ENCODE measurements around the gene NF1. TPM values are rescaled to one million over a fixed set of nuclear protein-coding genes. Genes with fewer than 3 reads are reported as not detected.

Gene NF1
- total RNA-seq, 4 donors from 2014 or later = 23.6 to 47.3 (median 32.0) TPM

- H3K4me1 ChIP-seq = peaks cover 5 to 9% of the 10 kb centered on the region in 2 donors
- intact Hi-C loops (cut with DNase I; ENCODE audit: low total_unique reads) = no loop called here
- no peak overlapping the region for H3K4me3 ChIP-seq
- H3K27me3 ChIP-seq = no peaks in the 10 kb centered on the region
- no peak for ATAC-seq
- in situ Hi-C loops (cut with MboI; ENCODE audit: low sequenced_read_pairs in 4 of 4) = no loop called here
- no peak overlapping the region for H3K27ac ChIP-seq
- no peak for TF ChIP-seq CTCF (IDR thresholded peaks at IDR 0.05 in 4 of 5, conservative IDR thresholded peaks at IDR 0.05 in 1 of 5)
- H3K36me3 ChIP-seq = no peaks in the 10 kb centered on the region
- H3K9me3 ChIP-seq = no peaks in the 10 kb centered on the region
- no peak for DNase-seq
Measured at GRCh38 chr17:31415004-31415454, 320.3 kb downstream of the NF1 start.

- in situ Hi-C loops (cut with MboI; ENCODE audit: low sequenced_read_pairs in 4 of 4) = no loop called here
- no peak for TF ChIP-seq POLR2A (IDR thresholded peaks at IDR 0.05)
- TF ChIP-seq CTCF (IDR thresholded peaks at IDR 0.05 in 4 of 5, conservative IDR thresholded peaks at IDR 0.05 in 1 of 5) = no peak
- no peak overlapping the region for H3K27ac ChIP-seq
- no peaks in the 10 kb centered on the region for H3K9me3 ChIP-seq
- intact Hi-C loops (cut with DNase I; ENCODE audit: low total_unique reads) = no loop called here
- H3K27me3 ChIP-seq = no peaks in the 10 kb centered on the region
- H3K4me3 ChIP-seq = no peak overlapping the region
- ATAC-seq (no peak), DNase-seq (no peak)
- H3K36me3 ChIP-seq = no peaks in the 10 kb centered on the region
- peaks cover 5 to 9% of the 10 kb centered on the region in 2 donors for H3K4me1 ChIP-seq
Measured at GRCh38 chr17:31415640-31416502, 321.1 kb downstream of the NF1 start.

GRCh38 chr17:31416503-31416923 is 321.7 kb downstream of the NF1 start:
- H3K27me3 ChIP-seq = no peaks in the 10 kb centered on the region
- TF ChIP-seq CTCF (IDR thresholded peaks at IDR 0.05 in 4 of 5, conservative IDR thresholded peaks at IDR 0.05 in 1 of 5) (no peak), POLR2A (IDR thresholded peaks at IDR 0.05) (no peak)
- in situ Hi-C loops (cut with MboI; ENCODE audit: low sequenced_read_pairs in 4 of 4) (no loop called here), intact Hi-C loops (cut with DNase I; ENCODE audit: low total_unique reads) (no loop called here)
- no peak for ATAC-seq
- H3K27ac ChIP-seq = no peak overlapping the region
- no peaks in the 10 kb centered on the region for H3K9me3 ChIP-seq
- peaks cover 5 to 9% of the 10 kb centered on the region in 2 donors for H3K4me1 ChIP-seq
- no peak for DNase-seq
- H3K4me3 ChIP-seq = no peak overlapping the region
- no peaks in the 10 kb centered on the region for H3K36me3 ChIP-seq

- no peak for ATAC-seq
- Histone ChIP-seq H3K36me3 (no peaks in the 10 kb centered on the region), H3K27ac (no peak overlapping the region), H3K4me3 (no peak overlapping the region), H3K9me3 (no peaks in the 10 kb centered on the region), H3K4me1 (peaks cover 5 to 9% of the 10 kb centered on the region in 2 donors), H3K27me3 (no peaks in the 10 kb centered on the region)
- in situ Hi-C loops (cut with MboI; ENCODE audit: low sequenced_read_pairs in 4 of 4) = no loop called here
- TF ChIP-seq CTCF (IDR thresholded peaks at IDR 0.05 in 4 of 5, conservative IDR thresholded peaks at IDR 0.05 in 1 of 5) (no peak), POLR2A (IDR thresholded peaks at IDR 0.05) (no peak)
- intact Hi-C loops (cut with DNase I; ENCODE audit: low total_unique reads) = no loop called here
- no peak for DNase-seq
Measured at GRCh38 chr17:31417051-31417792, 322.4 kb downstream of the NF1 start.
